CMK (cell line): ENCODE results near the gene CREBZF.

ENCODE experiments used
- DNase-seq: peaks from one replicate; pipeline ENCODE4 v3.0.0-alpha.2; 2010; ENCODE audit warnings: low read depth

The CREBZF gene

GRCh38 chr11:85664615-85665481, at the start of gene CREBZF:
Gene CREBZF, minus strand, starts transcription at chr11:85665129. Its CDS starts 254 bp downstream, at chr11:85664875.
- DNase-seq, result peak; percentile 83

- DNase-seq, result no peak
Observed at GRCh38 chr11:85712953-85713352, 48.0 kb upstream of the CREBZF start.

GRCh38 chr11:85710917-85711316, 46.0 kb upstream of the CREBZF start:
- DNase-seq, result no peak

- DNase-seq, result no peak
Observed at GRCh38 chr11:85709941-85710702, 45.2 kb upstream of the CREBZF start.

GRCh38 chr11:85705800-85706199, 40.9 kb upstream of the CREBZF start:
- DNase-seq, result no peak

- DNase-seq, result no peak
Observed at GRCh38 chr11:85704967-85705366, 40.0 kb upstream of the CREBZF start.

- DNase-seq, result no peak
Observed at GRCh38 chr11:85699957-85700741, 35.2 kb upstream of the CREBZF start.

- no peak for DNase-seq
Observed at GRCh38 chr11:85698195-85698594, 33.3 kb upstream of the CREBZF start.

GRCh38 chr11:85697747-85698146, 32.8 kb upstream of the CREBZF start:
- no peak for DNase-seq

GRCh38 chr11:85695546-85695945, 30.6 kb upstream of the CREBZF start:
- no peak for DNase-seq

GRCh38 chr11:85694385-85694980, 29.6 kb upstream of the CREBZF start:
- no peak for DNase-seq

- DNase-seq, result no peak
Observed at GRCh38 chr11:85685820-85686459, 21.0 kb upstream of the CREBZF start, which contains the start of gene CCDC89. Gene CCDC89, minus strand, starts transcription at chr11:85686195. Its CDS starts 65 bp downstream, at chr11:85686130.

GRCh38 chr11:85685125-85685819, 20.3 kb upstream of the CREBZF start:
- no peak for DNase-seq

- DNase-seq, result no peak
Observed at GRCh38 chr11:85682330-85683305, 17.7 kb upstream of the CREBZF start.

- no peak for DNase-seq
Observed at GRCh38 chr11:85680897-85681296, 16.0 kb upstream of the CREBZF start.

- DNase-seq, result no peak
Observed at GRCh38 chr11:85679576-85679975, 14.6 kb upstream of the CREBZF start.

GRCh38 chr11:85673393-85673792, 8.5 kb upstream of the CREBZF start:
- DNase-seq, result no peak

- DNase-seq, result no peak
Observed at GRCh38 chr11:85672105-85672902, 7.4 kb upstream of the CREBZF start.
